H9 (cell line): ENCODE measurements around the gene RPS14. TPM values are rescaled to one million over a fixed set of nuclear protein-coding genes. Genes with fewer than 3 reads are reported as not detected.
A peak's percentile ranks its signal among the peaks of the same experiment; 100 is the strongest.

ENCODE experiments used
- DNase-seq: peaks from one replicate; pipeline ENCODE4 v3.0.0-alpha.2; 2017
- H2AFZ ChIP-seq: one replicate; pipeline ENCODE4 v1.6.1; 2013; ENCODE audit warnings: mild to moderate bottlenecking, low read length, control low read depth, moderate library complexity
- H2AK5ac ChIP-seq: 2 replicates; pipeline ENCODE4 v1.6.1; 2013; ENCODE audit warnings: low read length, control low read depth, mixed read lengths; ENCODE audit not compliant: insufficient read length
- H2BK120ac ChIP-seq: one replicate; pipeline ENCODE4 v1.6.1; 2013; ENCODE audit warnings: low read depth, mild to moderate bottlenecking, low read length, control low read depth, inconsistent platforms; ENCODE audit not compliant: poor library complexity, severe bottlenecking
- H2BK12ac ChIP-seq: 2 replicates; pipeline ENCODE4 v1.6.1; 2013; ENCODE audit warnings: low read length, control low read depth, mixed read lengths, low read depth; ENCODE audit not compliant: insufficient read length
- H2BK15ac ChIP-seq: 2 replicates; pipeline ENCODE4 v1.6.1; 2013; ENCODE audit warnings: low read depth, low read length, control low read depth
- H2BK20ac ChIP-seq: one replicate; pipeline ENCODE4 v1.6.1; 2013; ENCODE audit warnings: low read depth, mild to moderate bottlenecking, low read length, control low read depth, inconsistent platforms; ENCODE audit not compliant: poor library complexity, severe bottlenecking
- H2BK5ac ChIP-seq: 2 replicates; pipeline ENCODE4 v1.6.1; 2013; ENCODE audit warnings: low read length, control low read depth, mixed read lengths; ENCODE audit not compliant: insufficient read length
- H3K14ac ChIP-seq: 2 replicates; pipeline ENCODE4 v1.6.1; 2013; ENCODE audit warnings: low read length, control low read depth; ENCODE audit not compliant: insufficient read depth
- H3K18ac ChIP-seq: 2 replicates; pipeline ENCODE4 v1.6.1; 2013; ENCODE audit warnings: low read depth, mild to moderate bottlenecking, mixed read lengths, low read length, control low read depth; ENCODE audit not compliant: insufficient read length
- H3K23ac ChIP-seq: 2 replicates; pipeline ENCODE4 v1.6.1; 2013; ENCODE audit warnings: low read length, control low read depth, mixed read lengths, low read depth; ENCODE audit not compliant: insufficient read length
- H3K23me2 ChIP-seq: 2 replicates; pipeline ENCODE4 v1.6.1; 2013; ENCODE audit warnings: low read depth, mild to moderate bottlenecking, mixed read lengths, low read length, control low read depth; ENCODE audit not compliant: insufficient read length, poor library complexity, severe bottlenecking
- H3K27ac ChIP-seq: 2 replicates; pipeline ENCODE4 v1.5.1; 2013; ENCODE audit warnings: low read length, control low read depth, mixed read lengths, low read depth; ENCODE audit not compliant: insufficient read length
- H3K27me3 ChIP-seq: 2 replicates; pipeline ENCODE4 v1.6.1; 2013; ENCODE audit warnings: low read length, control low read depth, inconsistent platforms; ENCODE audit not compliant: insufficient read depth
- H3K4ac ChIP-seq: 2 replicates; pipeline ENCODE4 v1.6.1; 2013; ENCODE audit warnings: low read depth, mild to moderate bottlenecking, control low read depth, inconsistent platforms, low read length, moderate library complexity
- H3K4me1 ChIP-seq: 2 replicates; pipeline ENCODE4 v1.6.1; 2013; ENCODE audit warnings: low read length, control low read depth, inconsistent platforms; ENCODE audit not compliant: insufficient read depth
- H3K4me2 ChIP-seq: 2 replicates; pipeline ENCODE4 v1.6.1; 2013; ENCODE audit warnings: low read length, control low read depth, mixed read lengths; ENCODE audit not compliant: insufficient read length, insufficient read depth
- H3K56ac ChIP-seq: 2 replicates; pipeline ENCODE4 v1.6.1; 2013; ENCODE audit warnings: low read depth, mild to moderate bottlenecking, mixed read lengths, low read length, control low read depth; ENCODE audit not compliant: insufficient read length
- H3K79me1 ChIP-seq: 2 replicates; pipeline ENCODE4 v1.6.1; 2013; ENCODE audit warnings: low read depth, mild to moderate bottlenecking, moderate library complexity, low read length, control low read depth, inconsistent platforms; ENCODE audit not compliant: insufficient read depth, poor library complexity, severe bottlenecking
- H3K79me2 ChIP-seq: 2 replicates; pipeline ENCODE4 v1.6.1; 2013; ENCODE audit warnings: low read length, control low read depth, inconsistent platforms; ENCODE audit not compliant: insufficient read depth
- H3K9ac ChIP-seq: 2 replicates; pipeline ENCODE4 v1.6.1; 2013; ENCODE audit warnings: low read length, control low read depth, mixed read lengths; ENCODE audit not compliant: insufficient read length; ENCODE audit errors: extremely low read depth
- H3K9me3 ChIP-seq: one replicate; pipeline ENCODE4 v1.6.1; 2013; ENCODE audit warnings: low read depth, low read length, inconsistent platforms; ENCODE audit not compliant: control insufficient read depth
- H3T11ph ChIP-seq: one replicate; pipeline ENCODE4 v1.6.1; 2013; ENCODE audit warnings: mild to moderate bottlenecking, low read length, control low read depth, inconsistent platforms
- H4K20me1 ChIP-seq: one replicate; pipeline ENCODE4 v1.6.1; 2013; ENCODE audit not compliant: control insufficient read depth, insufficient read length, insufficient read depth
- H4K5ac ChIP-seq: 2 replicates; pipeline ENCODE4 v1.6.1; 2013; ENCODE audit warnings: low read depth, mild to moderate bottlenecking, mixed read lengths, low read length, control low read depth; ENCODE audit not compliant: insufficient read length
- H4K8ac ChIP-seq: replicated peaks from 2 replicates; pipeline ENCODE4 v1.6.1; 2013; ENCODE audit warnings: low read length, control low read depth, mixed read lengths, low read depth; ENCODE audit not compliant: insufficient read length
- H4K91ac ChIP-seq: 2 replicates; pipeline ENCODE4 v1.6.1; 2013; ENCODE audit warnings: low read depth, mild to moderate bottlenecking, moderate library complexity, mixed read lengths, low read length, control low read depth; ENCODE audit not compliant: insufficient read length
- H3K27ac Mint-ChIP-seq, 3 experiments: 2 replicates in 2 of 3; 3 replicates in 1 of 3; pipeline ENCODE4 v1.8.0; 2020 to 2021; ENCODE audit warnings: mixed read lengths in 3 of 3, mild to moderate bottlenecking in 1 of 3, moderate library complexity in 1 of 3
- H3K27me3 Mint-ChIP-seq: 2 replicates; pipeline ENCODE4 v1.8.0; 2021; ENCODE audit warnings: low read depth, mild to moderate bottlenecking, moderate library complexity, mixed read lengths
- H3K36me3 Mint-ChIP-seq, 3 experiments: 2 replicates in 2 of 3; 3 replicates in 1 of 3; pipeline ENCODE4 v1.8.0; 2020 to 2021; ENCODE audit warnings: low read depth in 3 of 3, mixed read lengths in 3 of 3; ENCODE audit not compliant: insufficient read depth in 1 of 3
- H3K4me1 Mint-ChIP-seq, 2 experiments: 2 replicates each; pipeline ENCODE4 v1.8.0; 2020; ENCODE audit warnings: mixed read lengths in 2 of 2
- H3K4me3 Mint-ChIP-seq, 2 experiments: 2 replicates in 1 of 2; 3 replicates in 1 of 2; pipeline ENCODE4 v1.8.0; 2020 to 2021; ENCODE audit warnings: mild to moderate bottlenecking in 2 of 2, mixed read lengths in 2 of 2, moderate library complexity in 1 of 2
- H3K9me3 Mint-ChIP-seq, 2 experiments: 2 replicates in 1 of 2; 3 replicates in 1 of 2; pipeline ENCODE4 v1.8.0; 2020; ENCODE audit warnings: mild to moderate bottlenecking in 2 of 2, mixed read lengths in 2 of 2, moderate library complexity in 1 of 2
- WGBS: extraction: QIAGEN DNeasy Blood & Tissue Kit; methylation state at CpG from one replicate; pipeline ENCODE4 v1.1.7; 2013; ENCODE audit warnings: missing lambda C conversion rate, low lambda C conversion rate, mixed read lengths; ENCODE audit not compliant: insufficient read length; ENCODE audit errors: extremely low coverage; 5-methylcytosine and 5-hydroxymethylcytosine counted together
- total RNA-seq: library from RNA; stranded (reverse); gene quantifications from 2 replicates; pipeline ENCODE4 v1.2.1, GENCODE V29; 2021
- TF ChIP-seq, protein P1 (sequence below): fragments of 200-600 bp; sonication (generic); conservative IDR thresholded peaks from 3 replicates; pipeline ENCODE4 v1.8.0; 2021; ENCODE audit warnings: antibody characterized with exemption, mild to moderate bottlenecking

Gene RPS14
- total RNA-seq, 1 experiment from 2014 or later: 2,533 TPM

DNA sequence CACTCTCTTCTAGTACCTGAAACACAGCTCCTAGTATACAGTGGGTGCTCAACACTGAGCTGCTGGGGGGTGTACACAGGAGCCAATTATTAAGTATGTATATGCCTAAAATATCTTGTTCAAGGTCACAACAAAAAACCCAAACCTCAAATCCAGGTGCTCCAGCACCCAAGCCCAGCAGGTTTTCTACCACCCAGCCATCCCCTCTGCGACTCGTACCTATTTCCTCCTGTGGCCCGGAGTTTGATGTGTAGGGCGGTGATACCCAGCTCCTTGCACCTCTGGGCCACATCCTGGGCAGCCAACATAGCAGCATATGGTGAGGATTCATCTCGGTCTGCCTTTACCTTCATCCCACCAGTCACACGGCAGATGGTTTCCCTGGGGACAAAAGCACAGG, 3.0 kb downstream of the RPS14 start:
- no peak overlapping the region for H3K27ac ChIP-seq
- peaks cover 3% of the 10 kb centered on the region for H3K79me1 ChIP-seq
- no peak overlapping the region for H2AFZ ChIP-seq
- H3K9me3 Mint-ChIP-seq: peaks cover 0 to 3% of the 10 kb centered on the region in 2 experiments; a peak in 4 of 5 replicates
- H3K4me3 Mint-ChIP-seq: peak overlapping the region; percentile 32 to 98; a peak in 3 of 5 replicates
- H3K4ac ChIP-seq: no peak overlapping the region
- H3T11ph ChIP-seq: no peak overlapping the region
- no peak overlapping the region for H2BK15ac ChIP-seq
- H3K27me3 Mint-ChIP-seq: no peaks in the 10 kb centered on the region
- TF ChIP-seq, protein P1, sequence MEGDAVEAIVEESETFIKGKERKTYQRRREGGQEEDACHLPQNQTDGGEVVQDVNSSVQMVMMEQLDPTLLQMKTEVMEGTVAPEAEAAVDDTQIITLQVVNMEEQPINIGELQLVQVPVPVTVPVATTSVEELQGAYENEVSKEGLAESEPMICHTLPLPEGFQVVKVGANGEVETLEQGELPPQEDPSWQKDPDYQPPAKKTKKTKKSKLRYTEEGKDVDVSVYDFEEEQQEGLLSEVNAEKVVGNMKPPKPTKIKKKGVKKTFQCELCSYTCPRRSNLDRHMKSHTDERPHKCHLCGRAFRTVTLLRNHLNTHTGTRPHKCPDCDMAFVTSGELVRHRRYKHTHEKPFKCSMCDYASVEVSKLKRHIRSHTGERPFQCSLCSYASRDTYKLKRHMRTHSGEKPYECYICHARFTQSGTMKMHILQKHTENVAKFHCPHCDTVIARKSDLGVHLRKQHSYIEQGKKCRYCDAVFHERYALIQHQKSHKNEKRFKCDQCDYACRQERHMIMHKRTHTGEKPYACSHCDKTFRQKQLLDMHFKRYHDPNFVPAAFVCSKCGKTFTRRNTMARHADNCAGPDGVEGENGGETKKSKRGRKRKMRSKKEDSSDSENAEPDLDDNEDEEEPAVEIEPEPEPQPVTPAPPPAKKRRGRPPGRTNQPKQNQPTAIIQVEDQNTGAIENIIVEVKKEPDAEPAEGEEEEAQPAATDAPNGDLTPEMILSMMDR: no peak
- H3K4me1 ChIP-seq: no peaks in the 10 kb centered on the region
- H3K27ac Mint-ChIP-seq: peak overlapping the region in 2 of 3 experiments; percentile 81 to 100; a peak in 5 of 7 replicates
- H4K20me1 ChIP-seq: no peaks in the 10 kb centered on the region
- H3K9ac ChIP-seq: no peak overlapping the region
- peaks cover 63 to 64% (median 64%) of the 10 kb centered on the region in 3 experiments for H3K36me3 Mint-ChIP-seq
- H3K56ac ChIP-seq: no peak overlapping the region
- H3K23me2 ChIP-seq: peaks cover 8% of the 10 kb centered on the region
- H3K79me2 ChIP-seq: peaks cover 16% of the 10 kb centered on the region; the same call in 1 of the 2 replicates
- no peak overlapping the region for H2BK20ac ChIP-seq
- H4K8ac ChIP-seq: no peak overlapping the region
- no peak overlapping the region for H2BK5ac ChIP-seq
- no peak overlapping the region for H2AK5ac ChIP-seq
- H3K4me1 Mint-ChIP-seq: peaks cover 22 to 42% of the 10 kb centered on the region in 2 experiments
- no peak overlapping the region for H4K5ac ChIP-seq
- no peak for DNase-seq
- H3K14ac ChIP-seq: no peak overlapping the region
- H3K4me2 ChIP-seq: no peak overlapping the region
- no peak overlapping the region for H3K18ac ChIP-seq
- no CpG with 5 or more reads among the region's 6 CpGs for WGBS
- no peaks in the 10 kb centered on the region for H3K27me3 ChIP-seq
- H2BK12ac ChIP-seq: no peak overlapping the region
- no peaks in the 10 kb centered on the region for H3K9me3 ChIP-seq
- H4K91ac ChIP-seq: no peak overlapping the region
- no peak overlapping the region for H2BK120ac ChIP-seq
- no peak overlapping the region for H3K23ac ChIP-seq
